PC-3 (cell line): ENCODE measurements around the gene SHPK. TPM values are rescaled to one million over a fixed set of nuclear protein-coding genes. Genes with fewer than 3 reads are reported as not detected.
A peak's percentile ranks its signal among the peaks of the same experiment; 100 is the strongest.

Experiments used
- ATAC-seq: fragments of 200-7000 bp; cut with Tn5 transposase; 2 replicates; pipeline ENCODE4 v1.9.1; 2020; ENCODE audit warnings: mild to moderate bottlenecking, moderate library complexity
- BruUV-seq: library from RNA; stranded (reverse); fragments of 400-500 nt; replicated peaks from 2 replicates; lab custom pipeline; 2021; lab: Mats Ljungman, UMichigan
- CTCF ChIA-PET: fragments of 300-600 bp; sonication (Branson Sonifier 250); formaldehyde crosslinking; loops from one replicate; lab custom pipeline; 2022; ENCODE audit warnings: antibody characterized with exemption; lab: Charles Lee
- POLR2A ChIA-PET: fragments of 300-600 bp; sonication (Branson Sonifier 250); formaldehyde crosslinking; loops from one replicate; lab custom pipeline; 2022; ENCODE audit warnings: antibody characterized with exemption; ENCODE audit not compliant: unreplicated experiment; lab: Charles Lee
- DNase-seq: peaks from one replicate; pipeline ENCODE4 v3.0.0-alpha.2; 2015
- H2AFZ ChIP-seq: fragments of 300-600 bp; sonication (generic); 2 replicates; pipeline ENCODE4 v1.6.0; 2016; ENCODE audit warnings: antibody characterized with exemption, low read length
- H3F3A ChIP-seq: fragments of 300-600 bp; sonication (generic); one replicate; pipeline ENCODE4 v1.6.0; 2017; ENCODE audit warnings: antibody characterized with exemption, low read length, control low read depth, mild to moderate bottlenecking; ENCODE audit not compliant: unreplicated experiment
- H3K27ac ChIP-seq: fragments of 300-600 bp; sonication (generic); 2 replicates; pipeline ENCODE4 v1.5.1; 2016; ENCODE audit warnings: mild to moderate bottlenecking, low read length
- H3K27me3 ChIP-seq: fragments of 300-600 bp; sonication (generic); 2 replicates; pipeline ENCODE4 v1.6.1; 2016; ENCODE audit warnings: low read length, mixed read lengths
- H3K36me3 ChIP-seq: fragments of 300-600 bp; sonication (generic); 2 replicates; pipeline ENCODE4 v1.6.1; 2016; ENCODE audit warnings: low read depth, mixed run types, low read length, mixed read lengths
- H3K4me1 ChIP-seq: fragments of 300-600 bp; sonication (generic); 2 replicates; pipeline ENCODE4 v1.5.1; 2016; ENCODE audit warnings: low read length; ENCODE audit not compliant: insufficient read depth
- H3K4me2 ChIP-seq: fragments of 300-600 bp; sonication (generic); 2 replicates; pipeline ENCODE4 v1.6.0; 2016; ENCODE audit warnings: low read length
- H3K4me3 ChIP-seq: fragments of 300-600 bp; sonication (generic); 2 replicates; pipeline ENCODE4 v1.5.1; 2016; ENCODE audit warnings: mild to moderate bottlenecking, low read length, mixed read lengths
- H3K79me2 ChIP-seq: fragments of 300-600 bp; sonication (generic); 2 replicates; pipeline ENCODE4 v1.6.1; 2017; ENCODE audit warnings: low read length, mixed read lengths
- H3K9ac ChIP-seq: fragments of 300-600 bp; sonication (generic); 2 replicates; pipeline ENCODE4 v1.6.0; 2016; ENCODE audit warnings: mild to moderate bottlenecking, low read length
- H3K9me2 ChIP-seq: fragments of 300-600 bp; sonication (generic); replicated peaks from 2 replicates; pipeline ENCODE4 v1.6.1; 2016; ENCODE audit warnings: mixed run types, low read length, mixed read lengths
- H3K9me3 ChIP-seq: fragments of 300-600 bp; sonication (generic); 2 replicates; pipeline ENCODE4 v1.6.1; 2016; ENCODE audit warnings: low read length, mixed read lengths
- H4K20me1 ChIP-seq: fragments of 300-600 bp; sonication (generic); 2 replicates; pipeline ENCODE4 v1.6.1; 2016; ENCODE audit warnings: low read length, mixed read lengths
- CTCF ChIP-seq: fragments of 300-600 bp; sonication (generic); conservative IDR thresholded peaks from 2 replicates; pipeline ENCODE4 v1.5.1; 2017; ENCODE audit warnings: antibody characterized with exemption, low read depth, mild to moderate bottlenecking, low read length
- EZH2 ChIP-seq: fragments of 300-600 bp; sonication (generic); IDR thresholded peaks from one replicate; pipeline ENCODE4 v1.6.1; 2017; ENCODE audit warnings: antibody characterized with exemption, mild to moderate bottlenecking, low read length; ENCODE audit not compliant: unreplicated experiment
- EZH2phosphoT487 ChIP-seq: fragments of 300-600 bp; sonication (generic); IDR thresholded peaks from 2 replicates; pipeline ENCODE4 v1.6.1; 2018; ENCODE audit warnings: mild to moderate bottlenecking, antibody characterized with exemption, low read length, borderline replicate concordance
- intact Hi-C: fragments of 100-400 bp; cut with micrococcal nuclease; formaldehyde crosslinking; loops from 2 replicates; pipeline ENCODE4 v1.9.0; 2023
- total RNA-seq: library from RNA; depleted of rRNA; stranded (reverse); fragments of >200 nt; gene quantifications from 2 replicates; pipeline ENCODE4 v1.2.3, GENCODE V29; 2014

The SHPK gene
- total RNA-seq, 1 experiment from 2014 or later = 22.4 TPM

- peak overlapping the region; percentile 89 for H3K27ac ChIP-seq
- H3K36me3 ChIP-seq = peaks cover 8% of the 10 kb centered on the region
- no peaks in the 10 kb centered on the region for H3K27me3 ChIP-seq
- ATAC-seq (peak; percentile 52), DNase-seq (no peak)
- no peaks in the 10 kb centered on the region for H3K79me2 ChIP-seq
- H3K9me3 ChIP-seq = no peaks in the 10 kb centered on the region
- peaks cover 12% of the 10 kb centered on the region for H3K4me1 ChIP-seq
- no TSS peak for BruUV-seq
- H4K20me1 ChIP-seq = no peaks in the 10 kb centered on the region
- H3K9me2 ChIP-seq = no peaks in the 10 kb centered on the region
- POLR2A ChIA-PET = interaction anchor here (0.7 kb wide), 1 partner anchor 45 kb away, joined by 5 read pairs; no protein-coding TSS in a partner anchor
- peak overlapping the region; percentile 32 for H3K4me2 ChIP-seq
- intact Hi-C loops = loop anchor here (1.0 kb wide), 1 partner anchor 29 kb away; no protein-coding TSS in a partner anchor
- no peak overlapping the region for H3K4me3 ChIP-seq
- H3F3A ChIP-seq = no peaks in the 10 kb centered on the region
- TF ChIP-seq EZH2phosphoT487 = no peak
- TF ChIP-seq EZH2 = no peak
- no peak for TF ChIP-seq CTCF
- CTCF ChIA-PET = interaction anchor here (1.0 kb wide), 1 partner anchor 33 kb away, joined by 5 read pairs; the partner anchor contains the start of genes CTNS and SHPK
- H2AFZ ChIP-seq = no peak overlapping the region
- peak overlapping the region; percentile 53 for H3K9ac ChIP-seq
Measured at GRCh38 chr17:3603870-3604259, 32.2 kb downstream of the SHPK start.

GRCh38 chr17:3603119-3603869, 32.8 kb downstream of the SHPK start:
- H3K27ac ChIP-seq = peak overlapping the region; percentile 89

More at GRCh38 chr17:3603119-3603869, 32.8 kb downstream of the SHPK start:
- intact Hi-C loops = loop anchor here (1.0 kb wide), 1 partner anchor 28 kb away; no protein-coding TSS in a partner anchor
- Histone ChIP-seq H3K36me3 (peaks cover 8% of the 10 kb centered on the region), H3K4me3 (no peak overlapping the region), H4K20me1 (no peaks in the 10 kb centered on the region), H2AFZ (no peak overlapping the region), H3K9ac (peak overlapping the region; percentile 62), H3K4me1 (peaks cover 12% of the 10 kb centered on the region), H3K9me2 (no peaks in the 10 kb centered on the region), H3K9me3 (no peaks in the 10 kb centered on the region), H3K4me2 (peak overlapping the region; percentile 66), H3K79me2 (no peaks in the 10 kb centered on the region), H3F3A (no peaks in the 10 kb centered on the region), H3K27me3 (no peaks in the 10 kb centered on the region)
- ChIA-PET POLR2A (interaction anchor here (0.7 kb wide), 1 partner anchor 45 kb away, joined by 5 read pairs; no protein-coding TSS in a partner anchor), CTCF (interaction anchor here (1.0 kb wide), 1 partner anchor 33 kb away, joined by 5 read pairs; the partner anchor contains the start of genes CTNS and SHPK)
- ATAC-seq (peak; percentile 98), DNase-seq (peak; percentile 91)
- TF ChIP-seq EZH2 = no peak
- TF ChIP-seq CTCF = no peak
- TF ChIP-seq EZH2phosphoT487 = no peak
- TSS peak; percentile 38 for BruUV-seq
